GM19023 (cell line): ENCODE data around the gene UGT2B28.
"Not testable (repeated sequence)": the region's sequence is repeated elsewhere in the genome, so short reads cannot be mapped to it uniquely, and the experiment has no call there.

ENCODE experiments used
- ATAC-seq: cut with Tn5 transposase; IDR thresholded peaks from one replicate; pipeline ENCODE4 v1.9.1; 2021; ENCODE audit warnings: mild to moderate bottlenecking, moderate library complexity; ENCODE audit not compliant: unreplicated experiment

The UGT2B28 gene

DNA sequence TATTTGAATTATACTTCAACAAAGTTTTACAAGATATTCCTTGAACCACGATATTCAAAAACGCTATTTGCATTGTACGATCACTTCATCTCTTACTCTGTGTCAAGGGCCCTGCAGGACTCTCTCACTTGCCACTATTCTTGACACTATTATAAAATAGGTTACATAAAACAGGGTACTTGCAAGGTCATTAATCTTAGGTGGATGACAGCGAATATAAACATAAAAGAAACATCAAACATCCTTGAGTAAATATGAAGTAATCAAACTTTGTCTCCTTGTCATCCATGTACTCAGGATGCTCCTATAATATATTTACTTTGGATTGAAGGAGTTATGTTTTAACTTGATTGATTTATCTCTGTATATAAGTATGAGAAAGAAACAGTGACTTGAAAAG lies at the start of gene UGT2B28:
Gene UGT2B28, plus strand, starts transcription at position 395 of the 400 bp plus-strand sequence. CDS start 26 bp downstream, outside the sequence.
- ATAC-seq: not testable (repeated sequence)

DNA sequence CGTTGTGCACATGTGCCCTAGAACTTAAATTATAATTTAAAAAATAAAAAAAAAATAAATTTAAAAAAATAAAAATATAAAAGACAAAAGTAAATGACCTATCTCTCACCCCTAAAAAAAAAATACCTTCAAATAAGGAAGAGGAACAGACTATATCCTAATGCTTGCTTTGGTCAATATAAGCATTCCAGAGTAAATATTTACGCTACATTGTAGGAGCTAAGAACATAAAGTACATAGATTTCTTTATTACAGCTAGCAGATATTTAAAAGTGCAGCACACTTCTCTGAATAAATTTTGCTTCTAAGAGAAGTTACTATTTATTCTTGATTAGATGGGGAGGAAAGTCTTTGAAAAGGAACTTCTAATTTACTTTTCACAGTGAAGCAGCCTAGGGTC lies 41.2 kb upstream of the UGT2B28 start:
- ATAC-seq: no peak

GRCh38 chr4:69239557-69240168 lies 40.6 kb upstream of the UGT2B28 start:
- ATAC-seq: no peak

GRCh38 chr4:69240787-69241186 lies 39.5 kb upstream of the UGT2B28 start:
- not testable (repeated sequence) for ATAC-seq

GRCh38 chr4:69241746-69242145 lies 38.5 kb upstream of the UGT2B28 start:
- not testable (repeated sequence) for ATAC-seq

- not testable (repeated sequence) for ATAC-seq
These were observed 37.6 kb upstream of the UGT2B28 start for GRCh38 chr4:69242562-69243240.

- ATAC-seq: not testable (repeated sequence)
These were observed 29.4 kb upstream of the UGT2B28 start for GRCh38 chr4:69250884-69251283.

GRCh38 chr4:69253147-69253772 lies 27.0 kb upstream of the UGT2B28 start:
- ATAC-seq: not testable (repeated sequence)

GRCh38 chr4:69268612-69269011 lies 11.7 kb upstream of the UGT2B28 start:
- not testable (repeated sequence) for ATAC-seq

DNA sequence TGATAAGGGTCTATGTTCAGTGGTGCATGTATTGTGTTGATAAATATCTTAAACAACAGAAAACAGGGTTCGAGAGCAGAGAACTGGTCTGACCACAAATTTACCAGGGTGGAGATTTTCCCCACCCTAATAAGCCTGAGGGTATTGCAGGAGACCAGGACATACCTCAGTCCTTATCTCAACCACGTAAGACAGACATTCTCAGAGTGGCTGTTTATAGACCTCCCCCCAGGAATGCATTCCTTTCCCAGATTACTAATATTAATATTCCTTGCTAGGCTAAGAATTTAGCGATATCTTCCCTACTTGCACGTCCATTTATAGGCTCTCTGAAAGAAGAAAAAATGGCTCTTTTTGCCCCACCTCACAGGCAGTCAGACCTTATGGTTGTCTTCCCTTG lies 16.1 kb downstream of the UGT2B28 start:
- not testable (repeated sequence) for ATAC-seq

GRCh38 chr4:69308426-69309033 lies 28.3 kb downstream of the UGT2B28 start:
- not testable (repeated sequence) for ATAC-seq

GRCh38 chr4:69309549-69310076 lies 29.3 kb downstream of the UGT2B28 start:
- ATAC-seq: not testable (repeated sequence)

GRCh38 chr4:69310262-69310661 lies 30.0 kb downstream of the UGT2B28 start:
- not testable (repeated sequence) for ATAC-seq

DNA sequence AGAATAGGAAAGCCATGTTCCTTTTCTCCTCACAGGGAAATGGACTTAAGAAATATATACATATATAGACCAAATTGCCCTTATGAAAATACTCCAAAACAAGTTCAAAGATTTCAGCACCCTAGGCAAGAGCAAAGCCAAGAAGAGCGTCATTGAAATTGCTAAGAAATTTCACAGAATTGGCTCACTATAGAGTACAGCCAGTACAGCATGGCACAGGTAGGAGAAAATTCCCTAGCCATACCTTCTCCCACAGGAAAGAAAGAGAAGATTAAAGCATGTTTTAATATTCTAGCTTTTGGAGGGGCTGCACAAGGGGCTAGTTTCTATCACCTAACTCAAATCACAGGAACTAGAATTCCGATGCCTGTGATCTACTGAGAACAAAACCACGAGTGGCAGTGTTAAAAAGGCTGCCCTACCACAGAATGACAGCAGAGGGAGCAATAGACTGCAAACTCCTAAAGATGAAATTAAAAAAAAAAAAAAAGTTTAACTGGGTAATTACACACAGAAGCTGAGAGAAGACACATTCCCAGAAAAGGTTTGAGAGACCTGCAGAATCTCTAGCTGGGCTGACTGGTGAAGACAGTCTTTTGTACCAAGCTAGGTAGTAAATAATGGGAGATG lies 37.5 kb downstream of the UGT2B28 start:
- not testable (repeated sequence) for ATAC-seq

GRCh38 chr4:69321153-69321729 lies 41.0 kb downstream of the UGT2B28 start:
- no peak for ATAC-seq

GRCh38 chr4:69322055-69322454 lies 41.8 kb downstream of the UGT2B28 start:
- ATAC-seq: no peak

DNA sequence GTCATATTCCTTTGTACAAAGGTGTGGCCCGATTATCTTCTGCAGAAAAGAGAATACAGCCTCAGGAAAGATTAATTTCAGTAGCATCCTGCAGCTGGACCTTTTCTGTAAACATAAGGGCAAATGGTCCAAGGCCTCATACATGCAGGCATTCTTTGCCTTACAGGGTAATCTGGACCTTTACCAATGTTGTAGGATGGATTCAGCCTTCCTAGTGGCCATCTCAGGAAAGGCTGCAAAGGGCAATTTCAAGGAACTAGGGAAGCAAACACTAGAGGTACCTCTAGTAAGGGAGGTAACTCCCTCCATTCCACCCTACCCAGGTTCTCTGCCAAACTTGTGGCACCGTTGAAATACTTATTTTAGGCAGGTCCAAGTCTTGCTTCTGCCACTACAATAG lies 43.0 kb downstream of the UGT2B28 start:
- no peak for ATAC-seq

- ATAC-seq: no peak
These were observed 50.2 kb downstream of the UGT2B28 start for GRCh38 chr4:69330345-69331047.

- not testable (repeated sequence) for ATAC-seq
These were observed 51.0 kb downstream of the UGT2B28 start for GRCh38 chr4:69331304-69331703.

DNA sequence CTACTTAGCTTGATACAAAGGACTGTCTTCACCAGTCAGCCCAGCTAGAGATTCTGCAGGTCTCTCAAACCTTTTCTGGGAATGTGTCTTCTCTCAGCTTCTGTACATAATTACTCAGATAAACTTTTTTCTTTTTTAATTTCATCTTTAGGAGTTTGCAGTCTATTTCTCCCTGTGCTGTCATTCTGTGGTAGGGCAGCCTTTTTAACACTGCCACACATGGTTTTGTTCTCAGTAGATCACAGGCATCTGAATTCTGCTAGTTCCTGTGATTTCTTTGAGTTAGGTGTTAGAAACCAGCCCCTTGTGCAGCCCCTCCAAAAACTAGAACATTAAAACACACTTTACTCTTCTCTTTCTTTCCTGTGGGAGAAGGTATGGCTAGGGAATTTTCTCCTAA lies 55.2 kb downstream of the UGT2B28 start:
- ATAC-seq: not testable (repeated sequence)
